SU-DHL-6 (cell line): Measurements from ENCODE around the gene HOXB7.

Experiments used
- H2AFZ ChIP-seq: fragments of 200-600 bp; sonication (generic); 2 replicates; pipeline ENCODE4 v1.6.1; 2014; ENCODE audit warnings: low read depth, mild to moderate bottlenecking, moderate library complexity, mixed read lengths, antibody characterized with exemption, low read length; ENCODE audit not compliant: severe bottlenecking
- H3F3A ChIP-seq: fragments of 200-600 bp; shearing (Covaris generic); 2 replicates; pipeline ENCODE4 v1.6.0; 2016; ENCODE audit warnings: antibody characterized with exemption, mild to moderate bottlenecking; ENCODE audit not compliant: insufficient read depth
- H3K27ac ChIP-seq: fragments of 200-600 bp; sonication (generic); 2 replicates; pipeline ENCODE4 v1.5.1; 2016; ENCODE audit warnings: low read depth, mild to moderate bottlenecking, low read length, moderate library complexity, mixed read lengths
- H3K27me3 ChIP-seq: fragments of 200-600 bp; sonication (generic), shearing (Covaris generic); 2 replicates; pipeline ENCODE4 v1.6.0; 2014; ENCODE audit warnings: mild to moderate bottlenecking, low read length
- H3K36me3 ChIP-seq: fragments of 200-600 bp; sonication (generic); 2 replicates; pipeline ENCODE4 v1.6.1; 2014; ENCODE audit warnings: mild to moderate bottlenecking, low read length, mixed read lengths
- H3K4me2 ChIP-seq: fragments of 300-600, 200-600 bp; shearing (Covaris generic), sonication (generic); 2 replicates; pipeline ENCODE4 v1.6.0; 2014; ENCODE audit warnings: low read length, low read depth, mild to moderate bottlenecking; ENCODE audit not compliant: poor library complexity, severe bottlenecking
- H3K4me3 ChIP-seq: fragments of 200-600 bp; sonication (generic); 2 replicates; pipeline ENCODE4 v1.5.1; 2014; ENCODE audit warnings: antibody characterized with exemption, low read length, mild to moderate bottlenecking, mixed read lengths; ENCODE audit not compliant: insufficient read depth, poor library complexity, severe bottlenecking
- H3K79me2 ChIP-seq: fragments of 200-600 bp; sonication (generic); 2 replicates; pipeline ENCODE4 v1.6.1; 2014; ENCODE audit warnings: mild to moderate bottlenecking, low read length, moderate library complexity; ENCODE audit not compliant: insufficient read depth
- H3K9ac ChIP-seq: fragments of 200-600 bp; sonication (generic); 2 replicates; pipeline ENCODE4 v1.7.0; 2014; ENCODE audit warnings: mild to moderate bottlenecking, low read length
- H3K9me2 ChIP-seq: fragments of 200-600 bp; sonication (generic); replicated peaks from 2 replicates; pipeline ENCODE4 v1.6.1; 2014; ENCODE audit warnings: low read length; ENCODE audit not compliant: insufficient read depth
- H3K9me3 ChIP-seq: fragments of 200-600 bp; sonication (generic); 2 replicates; pipeline ENCODE4 v1.6.1; 2014; ENCODE audit warnings: low read length, mixed read lengths; ENCODE audit not compliant: insufficient read depth
- H4K20me1 ChIP-seq: fragments of 200-600 bp; sonication (generic); 2 replicates; pipeline ENCODE4 v1.6.1; 2014; ENCODE audit warnings: low read depth, mild to moderate bottlenecking, antibody characterized with exemption, low read length, moderate library complexity, mixed read lengths
- CTCF ChIP-seq: fragments of 200-600 bp; sonication (generic); IDR thresholded peaks from one replicate; pipeline ENCODE4 v1.5.1; 2017; ENCODE audit warnings: antibody characterized with exemption, mild to moderate bottlenecking, low read length, moderate library complexity; ENCODE audit not compliant: insufficient read depth, poor library complexity, severe bottlenecking
- EZH2phosphoT487 ChIP-seq: fragments of 200-600 bp; sonication (generic), shearing (Covaris generic); conservative IDR thresholded peaks from 2 replicates; pipeline ENCODE4 v1.6.1; 2018; ENCODE audit warnings: mild to moderate bottlenecking, antibody characterized with exemption, low read length, moderate library complexity, mixed read lengths

Gene HOXB7

DNA sequence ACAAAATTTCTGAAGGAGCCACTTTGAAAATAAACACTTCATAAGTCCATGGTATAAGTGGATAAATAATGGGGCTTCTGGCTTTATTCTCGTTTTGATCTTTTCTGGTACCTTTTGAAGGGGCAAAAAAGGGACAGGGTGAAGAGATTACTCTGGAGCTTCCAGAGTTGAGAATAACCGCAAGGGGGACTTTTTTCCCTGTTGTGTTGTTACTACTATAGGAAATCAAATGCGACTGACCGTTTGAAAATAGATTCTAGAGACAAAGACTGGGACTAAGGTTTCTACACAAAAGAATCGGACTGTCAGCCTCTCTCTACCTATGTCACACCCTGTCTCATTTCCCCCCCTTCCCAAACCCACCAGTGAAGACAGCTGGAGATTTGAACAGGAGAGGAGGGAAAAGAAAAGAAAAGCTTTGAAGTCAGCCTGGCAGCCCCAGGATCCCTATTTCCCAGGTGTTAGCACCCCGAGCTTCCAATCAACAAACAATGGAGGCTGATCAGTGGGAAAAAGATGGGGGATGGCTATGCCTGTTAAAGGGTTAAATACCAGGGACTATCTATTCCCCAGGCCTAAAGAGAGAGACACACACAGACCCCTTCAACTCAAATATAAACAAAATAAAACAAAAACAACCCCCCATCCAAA lies 41.0 kb downstream of the HOXB7 start:
- H3K36me3 ChIP-seq = no peaks in the 10 kb centered on the region
- H3K27ac ChIP-seq = no peak overlapping the region
- H3F3A ChIP-seq = no peaks in the 10 kb centered on the region
- H3K9me2 ChIP-seq = no peaks in the 10 kb centered on the region
- no peak for TF ChIP-seq CTCF
- H2AFZ ChIP-seq = no peak overlapping the region
- H3K79me2 ChIP-seq = no peaks in the 10 kb centered on the region
- no peaks in the 10 kb centered on the region for H4K20me1 ChIP-seq
- no peak overlapping the region for H3K4me3 ChIP-seq
- H3K27me3 ChIP-seq = no peaks in the 10 kb centered on the region
- no peaks in the 10 kb centered on the region for H3K9me3 ChIP-seq
- H3K9ac ChIP-seq = no peak overlapping the region
- no peak overlapping the region for H3K4me2 ChIP-seq

DNA sequence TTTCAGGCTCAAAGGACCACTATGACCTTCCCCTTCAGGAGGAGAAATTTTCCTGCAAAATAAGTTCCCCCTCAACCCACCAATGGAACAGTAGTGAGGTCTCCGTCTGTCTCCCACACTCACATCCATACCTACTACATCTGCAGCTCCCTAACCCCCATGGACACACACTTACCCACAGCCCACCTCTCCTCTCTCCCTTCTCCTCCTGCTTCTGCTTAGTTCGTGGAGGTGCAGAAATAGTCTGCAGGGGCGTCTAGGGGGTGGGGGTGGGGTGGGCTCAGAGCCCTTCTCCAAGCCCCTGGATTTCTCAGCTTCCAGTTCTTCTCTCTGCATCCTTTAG lies 41.6 kb downstream of the HOXB7 start:
- H3K27me3 ChIP-seq = no peaks in the 10 kb centered on the region
- TF ChIP-seq EZH2phosphoT487 = no peak
- TF ChIP-seq CTCF = no peak
- no peaks in the 10 kb centered on the region for H4K20me1 ChIP-seq
- no peaks in the 10 kb centered on the region for H3K9me3 ChIP-seq
- no peaks in the 10 kb centered on the region for H3K36me3 ChIP-seq
- no peaks in the 10 kb centered on the region for H3F3A ChIP-seq
- H3K4me3 ChIP-seq = no peak overlapping the region
- no peaks in the 10 kb centered on the region for H3K9me2 ChIP-seq
- H2AFZ ChIP-seq = no peak overlapping the region
- no peak overlapping the region for H3K27ac ChIP-seq
- H3K9ac ChIP-seq = no peak overlapping the region
- H3K79me2 ChIP-seq = no peaks in the 10 kb centered on the region
- H3K4me2 ChIP-seq = no peak overlapping the region

- Histone ChIP-seq H3K4me2 (no peak overlapping the region), H2AFZ (no peak overlapping the region), H4K20me1 (no peaks in the 10 kb centered on the region), H3K27ac (no peak overlapping the region), H3K9ac (no peak overlapping the region), H3K9me3 (no peaks in the 10 kb centered on the region), H3K9me2 (no peaks in the 10 kb centered on the region), H3K79me2 (no peaks in the 10 kb centered on the region), H3K4me3 (no peak overlapping the region), H3K27me3 (no peaks in the 10 kb centered on the region), H3F3A (no peaks in the 10 kb centered on the region), H3K36me3 (no peaks in the 10 kb centered on the region)
- no peak for TF ChIP-seq CTCF
- TF ChIP-seq EZH2phosphoT487 = no peak
Observed at GRCh38 chr17:48568499-48569239, 42.1 kb downstream of the HOXB7 start.
